ENCODE data around the gene ARRDC3.
"Not testable (repeated sequence)": the region's sequence is repeated elsewhere in the genome, so short reads cannot be mapped to it uniquely, and the experiment has no call there.

Gene ARRDC3

GRCh38 chr5:91359962-91360609, 23.0 kb downstream of the ARRDC3 start:
- DNase-seq, result no peak

GRCh38 chr5:91357806-91358205, 25.3 kb downstream of the ARRDC3 start:
- DNase-seq, result no peak

GRCh38 chr5:91357012-91357634, 26.0 kb downstream of the ARRDC3 start:
- DNase-seq, result peak; percentile 40 to 56

GRCh38 chr5:91354867-91355266, 28.2 kb downstream of the ARRDC3 start:
- DNase-seq, result not testable (repeated sequence)

GRCh38 chr5:91352831-91353695, 30.1 kb downstream of the ARRDC3 start:
- DNase-seq, result no peak

- DNase-seq, result no peak
Observed at GRCh38 chr5:91345461-91345860, 37.7 kb downstream of the ARRDC3 start.

- not testable (repeated sequence) for DNase-seq
Observed at GRCh38 chr5:91344661-91345200, 38.4 kb downstream of the ARRDC3 start.

GRCh38 chr5:91343916-91344315, 39.2 kb downstream of the ARRDC3 start:
- DNase-seq, result no peak

- not testable (repeated sequence) for DNase-seq
Observed at GRCh38 chr5:91342931-91343330, 40.2 kb downstream of the ARRDC3 start.

- no peak for DNase-seq
Observed at GRCh38 chr5:91341154-91341553, 42.0 kb downstream of the ARRDC3 start.

- no peak for DNase-seq
Observed at GRCh38 chr5:91340532-91340931, 42.6 kb downstream of the ARRDC3 start.

GRCh38 chr5:91339063-91339705, 43.9 kb downstream of the ARRDC3 start:
- no peak for DNase-seq

- no peak for DNase-seq
Observed at GRCh38 chr5:91332267-91333045, 50.7 kb downstream of the ARRDC3 start.

GRCh38 chr5:91331705-91332104, 51.4 kb downstream of the ARRDC3 start:
- DNase-seq, result no peak

GRCh38 chr5:91329283-91329682, 53.8 kb downstream of the ARRDC3 start:
- DNase-seq, result no peak

- DNase-seq, result no peak
Observed at GRCh38 chr5:91328743-91329142, 54.4 kb downstream of the ARRDC3 start.

GRCh38 chr5:91322981-91323380, 60.1 kb downstream of the ARRDC3 start:
- not testable (repeated sequence) for DNase-seq

GRCh38 chr5:91319667-91320066, 63.5 kb downstream of the ARRDC3 start:
- no peak for DNase-seq

- DNase-seq, result no peak
Observed at GRCh38 chr5:91318724-91319123, 64.4 kb downstream of the ARRDC3 start.
